ENCODE results near the gene U2AF1L4.
A peak's percentile ranks its signal among the peaks of the same experiment; 100 is the strongest.

The U2AF1L4 gene

GRCh38 chr19:35756377-35757230, 11.4 kb upstream of the U2AF1L4 start, which contains the start of gene HSPB6:
HSPB6 (minus strand) TSS chr19:35757029; CDS start chr19:35757008, 21 bp downstream.
- DNase-seq = no peak

- DNase-seq = no peak
These were observed 10.5 kb upstream of the U2AF1L4 start for GRCh38 chr19:35755550-35756376.

- DNase-seq = no peak
These were observed 9.9 kb upstream of the U2AF1L4 start for GRCh38 chr19:35755131-35755549.

GRCh38 chr19:35754370-35755130, 9.3 kb upstream of the U2AF1L4 start:
- DNase-seq = no peak

- no peak for DNase-seq
These were observed 8.6 kb upstream of the U2AF1L4 start for GRCh38 chr19:35753634-35754369.

- no peak for DNase-seq
These were observed 7.6 kb upstream of the U2AF1L4 start for GRCh38 chr19:35752746-35753350.

- DNase-seq = no peak
These were observed 6.9 kb upstream of the U2AF1L4 start for GRCh38 chr19:35751839-35752745.

GRCh38 chr19:35750167-35750566, 4.9 kb upstream of the U2AF1L4 start:
- no peak for DNase-seq

GRCh38 chr19:35748106-35749020, 3.1 kb upstream of the U2AF1L4 start, which contains the start of gene LIN37:
LIN37 (plus strand) TSS chr19:35748576; CDS start chr19:35748725, 149 bp downstream.
- DNase-seq = peak; percentile 95

- DNase-seq = no peak
These were observed 1.3 kb upstream of the U2AF1L4 start for GRCh38 chr19:35746531-35746930.

GRCh38 chr19:35746087-35746462, 857 bp upstream of the U2AF1L4 start:
- DNase-seq = no peak

GRCh38 chr19:35744430-35745327, 539 bp downstream of the U2AF1L4 start:
- DNase-seq = peak; percentile 74

- DNase-seq = no peak
These were observed 1.4 kb downstream of the U2AF1L4 start for GRCh38 chr19:35743640-35744429.

- DNase-seq = no peak
These were observed 3.0 kb downstream of the U2AF1L4 start, which contains the start of gene IGFLR1 for GRCh38 chr19:35742121-35742724. IGFLR1 (minus strand) TSS chr19:35742452; CDS start chr19:35741180, 1,272 bp downstream.

- no peak for DNase-seq
These were observed 4.1 kb downstream of the U2AF1L4 start for GRCh38 chr19:35741203-35741515.

GRCh38 chr19:35740423-35741202, 4.6 kb downstream of the U2AF1L4 start:
- DNase-seq = peak; percentile 98

GRCh38 chr19:35740108-35740422, 5.2 kb downstream of the U2AF1L4 start:
- no peak for DNase-seq

Measured in NCI-H524 treated with DMSO at 0.1 percent for 48 hours (cell line).